Prostate gland (tissue), 2 donors: ENCODE measurements around the gene STARD5. TPM values are rescaled to one million over a fixed set of nuclear protein-coding genes. Genes with fewer than 3 reads are reported as not detected.

Experiments used
- DNase-seq: peaks from one replicate; pipeline ENCODE4 v3.0.0-alpha.2; 2019; ENCODE audit warnings: low spot score
- H3K27ac ChIP-seq, 2 donors: fragments of 200-600 bp; sonication (generic); 2 replicates each; pipeline ENCODE4 v1.5.1; 2017 to 2019
- H3K27me3 ChIP-seq: fragments of 200-600 bp; sonication (generic); replicated peaks from 2 replicates; pipeline ENCODE4 v1.5.1; 2019; ENCODE audit not compliant: insufficient read depth
- H3K36me3 ChIP-seq, 2 donors: fragments of 200-600 bp; sonication (generic); 1 replicate in 1 of 2; 2 replicates in 1 of 2; pipeline versions ENCODE4 v1.5.1 to v1.8.1; 2017 to 2019
- H3K4me1 ChIP-seq: fragments of 200-600 bp; sonication (generic); replicated peaks from 2 replicates; pipeline ENCODE4 v1.5.1; 2019
- H3K4me3 ChIP-seq, 2 donors: fragments of 200-600 bp; sonication (generic); 2 replicates each; pipeline ENCODE4 v1.5.1; 2017 to 2019
- H3K9me3 ChIP-seq: fragments of 200-600 bp; sonication (generic); 2 replicates; pipeline ENCODE4 v1.5.1; 2017
- CTCF ChIP-seq, 4 experiments: fragments of 200-600 bp in 2 of 4; fragments of 450-650 bp in 2 of 4; sonication (generic) in 2 of 4; IDR thresholded peaks; 1 replicate in 3 of 4; 2 replicates in 1 of 4; pipeline ENCODE4 v1.5.1; 2016 to 2019; ENCODE audit warnings: antibody characterized with exemption in 4 of 4, mild to moderate bottlenecking in 2 of 4, moderate library complexity in 2 of 4
- POLR2A ChIP-seq: fragments of 450-650 bp; IDR thresholded peaks from one replicate; pipeline ENCODE4 v1.6.1; 2016; ENCODE audit warnings: antibody characterized with exemption, mild to moderate bottlenecking
- POLR2AphosphoS5 ChIP-seq: sonication (generic); formaldehyde crosslinking; IDR thresholded peaks from one replicate; pipeline ENCODE4 v1.6.1; 2017; ENCODE audit warnings: antibody characterized with exemption
- WGBS: methylation state at CpG from one replicate; pipeline ENCODE4 v1.1.5; 2018; 5-methylcytosine and 5-hydroxymethylcytosine counted together
- intact Hi-C: fragments of 100-400 bp; cut with DNase I; formaldehyde crosslinking; loops from one replicate; pipeline ENCODE4 v1.14.2; 2022
- total RNA-seq, 2 donors: library from RNA; depleted of rRNA; stranded (reverse); fragments of >200 nt; gene quantifications; one replicate each; pipeline ENCODE4 v1.1.0, GENCODE V29; 2016

The STARD5 gene
- total RNA-seq, 2 donors from 2014 or later: 19.6 to 23.2 TPM

GRCh38 chr15:81316267-81316666 is 7.7 kb downstream of the STARD5 start:
- TF ChIP-seq POLR2A: no peak
- no peak for TF ChIP-seq POLR2AphosphoS5
- no peak for TF ChIP-seq CTCF (IDR thresholded peaks at IDR 0.05)
- no peaks in the 10 kb centered on the region for H3K9me3 ChIP-seq
- DNase-seq: no peak
- H3K27me3 ChIP-seq: no peaks in the 10 kb centered on the region
- no peaks in the 10 kb centered on the region for H3K4me1 ChIP-seq
- WGBS: 85% methylated on average over 3 of the region's 3 CpGs
- H3K4me3 ChIP-seq: no peak overlapping the region
- intact Hi-C loops: loop anchor here (10.0 kb wide), 1 partner anchor 729 kb away; the partner anchor contains the start of gene MEX3B
- H3K27ac ChIP-seq: no peak overlapping the region
- no peaks in the 10 kb centered on the region for H3K36me3 ChIP-seq

GRCh38 chr15:81315452-81316175 is 8.3 kb downstream of the STARD5 start:
- no peak for TF ChIP-seq POLR2A
- no peak for TF ChIP-seq POLR2AphosphoS5
- no peak for TF ChIP-seq CTCF (IDR thresholded peaks at IDR 0.05)
- intact Hi-C loops: loop anchor here (10.0 kb wide), 1 partner anchor 729 kb away; the partner anchor contains the start of gene MEX3B
- H3K36me3 ChIP-seq: no peaks in the 10 kb centered on the region
- no peak overlapping the region for H3K27ac ChIP-seq
- H3K4me3 ChIP-seq: no peak overlapping the region
- H3K27me3 ChIP-seq: no peaks in the 10 kb centered on the region
- H3K9me3 ChIP-seq: no peaks in the 10 kb centered on the region
- WGBS: 95% methylated on average over 14 of the region's 14 CpGs
- no peaks in the 10 kb centered on the region for H3K4me1 ChIP-seq
- DNase-seq: no peak

GRCh38 chr15:81314378-81314777 is 9.6 kb downstream of the STARD5 start:
- TF ChIP-seq CTCF (IDR thresholded peaks at IDR 0.05) (no peak), POLR2A (no peak), POLR2AphosphoS5 (no peak)
- intact Hi-C loops: loop anchor here (5.0 to 10.0 kb wide), 2 partner anchors 37 to 730 kb away; partner anchors contain the start of gene MEX3B
- H3K9me3 ChIP-seq: no peaks in the 10 kb centered on the region
- 94% methylated on average over 5 of the region's 5 CpGs for WGBS
- no peaks in the 10 kb centered on the region for H3K27me3 ChIP-seq
- no peak overlapping the region for H3K27ac ChIP-seq
- no peaks in the 10 kb centered on the region for H3K36me3 ChIP-seq
- no peak overlapping the region for H3K4me3 ChIP-seq
- no peak for DNase-seq
- no peaks in the 10 kb centered on the region for H3K4me1 ChIP-seq

GRCh38 chr15:81313686-81314085 is 10.3 kb downstream of the STARD5 start:
- Histone ChIP-seq H3K9me3 (no peaks in the 10 kb centered on the region), H3K27me3 (no peaks in the 10 kb centered on the region), H3K4me1 (no peaks in the 10 kb centered on the region), H3K4me3 (no peak overlapping the region), H3K36me3 (no peaks in the 10 kb centered on the region), H3K27ac (peak overlapping the region in 1 of 2 donors; percentile 38)
- intact Hi-C loops: loop anchor here (5.0 to 10.0 kb wide), 2 partner anchors 36 to 731 kb away; partner anchors contain the start of gene MEX3B
- WGBS: 93% methylated on average over 5 of the region's 5 CpGs
- no peak for TF ChIP-seq POLR2A
- no peak for TF ChIP-seq CTCF (IDR thresholded peaks at IDR 0.05)
- no peak for TF ChIP-seq POLR2AphosphoS5
- no peak for DNase-seq
